Stimulated activated CD8-positive, alpha-beta memory T cell treated with anti-CD3 and anti-CD28 coated beads, Interleukin-4, amount 100 ng/mL, for 1 hour (primary cell): ENCODE data around the gene SRR.
"Not testable (repeated sequence)": the region's sequence is repeated elsewhere in the genome, so short reads cannot be mapped to it uniquely, and the experiment has no call there.

ENCODE experiments used
- DNase-seq, 2 donors: peaks; one replicate each; pipeline ENCODE4 v3.0.0-alpha.2; 2020; ENCODE audit warnings: low read depth in 2 of 2, low spot score in 1 of 2

SRR gene

DNA sequence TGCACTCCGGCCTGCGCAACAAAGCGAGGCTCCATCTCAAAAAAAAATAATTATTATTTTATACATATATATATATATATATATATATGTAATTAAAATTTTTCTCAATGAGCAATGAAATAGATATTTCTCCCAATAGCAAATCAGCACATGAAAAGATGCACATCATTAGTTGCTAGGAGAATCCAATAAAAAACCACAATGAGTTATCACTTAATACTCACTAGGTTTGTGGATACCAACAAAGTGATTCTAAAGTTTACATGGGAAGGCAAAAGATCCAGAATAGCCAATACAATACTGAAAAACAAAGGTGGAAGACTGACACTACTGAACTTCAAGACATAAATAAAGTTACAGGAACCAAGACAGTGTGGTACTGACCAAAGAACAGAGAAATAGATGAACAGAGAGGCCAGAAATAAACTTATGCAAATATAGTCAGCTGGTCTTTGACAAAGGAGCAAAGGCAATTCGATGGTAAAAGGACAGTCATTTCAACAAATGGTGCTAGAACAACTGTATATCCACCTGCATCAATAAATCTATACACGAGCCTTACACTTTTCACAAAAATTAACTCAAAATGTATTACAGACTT lies 13.8 kb upstream of the SRR start:
- DNase-seq = no peak

DNA sequence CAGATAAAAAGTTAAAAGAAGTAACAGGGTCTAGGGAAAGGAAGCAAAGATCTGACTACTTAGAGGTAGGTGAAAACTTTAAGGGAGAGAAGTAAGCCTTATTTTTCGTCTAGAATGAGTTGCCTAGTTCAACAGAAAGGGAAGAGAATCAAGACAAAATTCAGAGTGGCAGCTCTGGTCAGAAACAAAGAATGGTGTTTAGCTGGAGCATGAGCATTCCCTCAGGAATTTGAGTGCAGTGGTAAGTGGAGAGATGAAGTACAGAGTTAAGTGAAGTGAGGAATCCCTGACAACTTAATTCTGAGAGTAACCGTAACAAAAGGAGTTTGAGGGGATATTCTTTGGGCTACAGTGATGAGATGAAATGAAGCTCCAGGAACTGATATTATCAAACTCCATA lies 11.7 kb upstream of the SRR start:
- DNase-seq = no peak

DNA sequence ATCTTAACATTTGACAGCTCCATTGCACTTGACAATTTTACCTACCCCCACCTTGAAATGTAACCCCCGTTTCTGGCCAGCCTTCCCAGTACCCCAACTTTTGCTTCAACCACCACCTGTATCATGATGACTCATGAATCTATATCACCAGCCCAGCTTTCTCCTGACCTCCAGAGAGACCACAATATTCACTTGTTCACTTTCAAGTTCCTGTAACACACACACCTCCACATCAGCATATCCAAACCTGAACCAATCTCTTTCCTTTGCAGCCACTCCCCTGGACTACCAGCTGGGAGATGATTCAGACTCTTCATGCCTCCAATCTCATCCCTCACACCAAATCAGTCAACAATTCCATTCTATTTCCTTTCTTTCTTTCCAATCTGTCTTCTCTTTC lies 8.2 kb upstream of the SRR start:
- no peak for DNase-seq

DNA sequence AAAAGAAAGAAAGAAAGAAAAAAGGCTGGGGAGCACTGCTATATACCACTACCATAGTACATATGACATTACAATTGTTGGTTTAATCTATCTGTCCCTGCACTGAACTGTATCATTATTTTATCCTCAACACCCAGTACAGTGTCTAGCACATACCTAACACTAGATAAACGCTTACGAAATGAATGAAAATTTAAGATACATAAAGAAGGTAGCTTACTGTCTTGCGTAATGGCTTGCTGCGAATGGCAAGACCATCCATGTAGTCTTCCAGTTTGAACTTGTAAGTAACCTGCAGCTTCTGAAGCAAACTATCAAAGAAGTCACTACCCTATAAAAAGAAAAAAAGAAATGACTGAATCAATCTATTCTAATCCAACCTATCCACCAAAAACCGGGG lies 6.7 kb upstream of the SRR start:
- no peak for DNase-seq

DNA sequence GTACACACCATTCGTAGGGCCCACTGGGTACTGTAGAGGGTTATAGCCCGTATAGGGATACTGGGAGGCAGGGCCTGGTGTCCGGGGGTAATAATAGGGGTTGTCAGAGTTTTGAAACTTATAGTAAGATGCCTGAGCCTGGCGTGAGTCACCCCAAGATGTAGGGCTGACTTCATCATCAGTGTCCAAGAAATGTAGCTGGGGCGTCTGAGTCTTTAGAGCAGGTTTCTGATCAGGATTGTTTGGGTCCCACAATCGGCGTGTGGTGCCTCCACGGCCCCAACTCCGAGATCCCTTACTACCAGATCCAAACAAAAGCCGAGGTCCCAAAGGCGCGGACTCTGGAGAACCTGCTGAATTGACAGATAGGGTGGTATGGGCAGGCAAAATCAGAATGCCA lies 4.6 kb upstream of the SRR start:
- no peak for DNase-seq

GRCh38 chr17:2299756-2300155 lies 4.0 kb upstream of the SRR start:
- DNase-seq = no peak

DNA sequence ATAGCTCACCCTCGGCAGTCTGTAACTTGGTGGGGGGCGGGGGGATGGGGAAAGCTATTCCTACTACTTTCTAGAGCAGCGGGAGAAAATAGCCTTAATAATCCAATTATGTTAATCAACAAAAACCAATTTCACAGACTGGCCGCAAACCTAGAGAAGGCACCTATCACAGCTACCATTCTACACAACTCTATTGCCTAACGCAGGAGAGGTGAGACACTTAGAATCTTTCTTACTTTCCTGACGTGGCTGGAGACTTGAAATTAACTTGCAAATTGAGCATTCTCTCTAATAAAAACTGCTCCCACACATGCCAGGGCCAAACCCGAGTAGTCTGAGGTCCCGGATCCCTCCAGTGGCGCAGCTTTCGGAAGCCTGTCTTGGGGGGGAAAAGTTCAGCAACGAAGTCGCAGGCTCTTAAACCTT lies 959 bp upstream of the SRR start:
- DNase-seq = no peak

- no peak for DNase-seq
Observed at GRCh38 chr17:2304931-2305330, 1.2 kb downstream of the SRR start.

DNA sequence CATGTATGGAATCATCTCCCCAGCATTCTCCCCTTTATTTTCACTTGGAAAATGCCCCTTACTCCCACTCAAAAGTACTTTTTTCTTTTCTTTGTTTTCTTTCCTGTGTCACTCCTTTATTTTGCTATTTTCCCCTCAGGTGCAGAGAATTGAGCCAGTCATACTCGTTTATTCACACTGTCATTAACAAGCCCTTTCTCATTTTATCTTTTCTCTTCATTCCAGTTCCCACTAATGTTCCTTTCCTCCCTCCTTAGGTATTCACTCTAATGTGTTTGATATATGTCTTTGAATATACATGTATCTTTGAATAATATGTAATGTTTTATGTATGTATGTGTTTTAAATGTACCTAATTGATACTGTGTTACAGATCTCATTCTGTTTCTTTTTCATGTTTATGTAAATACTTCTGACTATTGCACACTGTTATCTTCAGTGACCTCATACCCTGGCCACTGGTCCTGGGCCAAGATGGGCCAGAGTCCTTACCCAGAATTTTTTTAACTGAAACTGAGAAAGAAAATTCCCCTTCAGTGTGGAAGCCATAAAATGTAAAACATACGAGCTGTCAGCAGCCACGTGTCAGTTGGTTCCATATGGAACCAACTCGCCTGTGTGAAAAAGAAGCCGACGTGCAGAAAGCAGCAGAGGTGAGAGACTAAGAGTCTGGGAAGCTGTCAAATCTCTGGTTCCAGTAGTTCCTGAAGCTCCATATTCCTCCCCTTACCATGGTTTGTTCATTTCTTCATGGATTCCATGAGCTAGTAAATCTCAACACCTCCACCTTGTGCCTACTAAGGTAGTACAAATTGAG lies 5.8 kb downstream of the SRR start:
- no peak for DNase-seq

- DNase-seq = no peak
Observed at GRCh38 chr17:2312736-2313135, 9.0 kb downstream of the SRR start.

GRCh38 chr17:2316916-2317205 lies 13.1 kb downstream of the SRR start:
- not testable (repeated sequence) for DNase-seq

DNA sequence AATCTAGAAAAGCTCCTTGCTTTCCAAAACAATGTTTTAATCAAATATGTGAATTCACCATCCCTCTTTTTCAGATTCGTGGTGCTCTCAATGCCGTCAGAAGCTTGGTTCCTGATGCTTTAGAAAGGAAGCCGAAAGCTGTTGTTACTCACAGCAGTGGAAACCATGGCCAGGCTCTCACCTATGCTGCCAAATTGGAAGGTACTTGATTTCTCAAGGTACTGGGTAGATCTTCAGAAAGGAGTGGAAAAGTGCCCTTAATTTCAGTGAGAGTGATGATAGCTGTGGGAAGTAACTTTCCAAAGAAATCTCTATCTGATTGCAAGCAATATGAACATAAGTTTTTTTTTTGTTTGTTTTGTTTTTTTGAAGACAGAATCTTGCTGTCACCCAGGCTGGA lies 14.0 kb downstream of the SRR start:
- no peak for DNase-seq

- DNase-seq = no peak
Observed at GRCh38 chr17:2319051-2319450, 15.3 kb downstream of the SRR start.

DNA sequence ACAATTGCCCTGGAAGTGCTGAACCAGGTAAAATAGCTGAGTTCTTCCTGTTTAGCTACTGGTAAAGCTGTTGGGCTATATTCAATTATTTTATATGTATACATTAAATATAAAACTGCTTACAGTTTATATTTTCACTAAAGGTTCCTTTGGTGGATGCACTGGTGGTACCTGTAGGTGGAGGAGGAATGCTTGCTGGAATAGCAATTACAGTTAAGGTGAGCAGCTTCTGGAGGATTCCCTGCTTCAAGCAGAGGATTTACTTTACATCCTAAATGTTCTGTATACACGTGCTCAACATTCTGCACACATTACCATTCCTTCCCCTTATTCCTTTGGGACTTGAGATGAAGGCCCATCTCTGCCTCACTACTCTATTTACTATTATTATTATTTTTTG lies 17.6 kb downstream of the SRR start:
- no peak for DNase-seq

GRCh38 chr17:2323629-2324314 lies 20.0 kb downstream of the SRR start:
- no peak for DNase-seq

- no peak for DNase-seq
Observed at GRCh38 chr17:2331303-2331702, 27.6 kb downstream of the SRR start.

- DNase-seq = no peak
Observed at GRCh38 chr17:2335726-2336214, 32.0 kb downstream of the SRR start.

GRCh38 chr17:2336215-2336851 lies 32.6 kb downstream of the SRR start, which contains the start of gene TSR1:
TSS of gene TSR1 (minus strand) at chr17:2336457. CDS start at chr17:2336427, 30 bp downstream.
- DNase-seq = peak; percentile 67 to 73

GRCh38 chr17:2336852-2337543 lies 33.2 kb downstream of the SRR start, which contains the start of gene SGSM2:
TSS of gene SGSM2 (plus strand) at chr17:2337501. CDS start at chr17:2337689, 188 bp downstream.
- DNase-seq = peak; percentile 35 to 40

DNA sequence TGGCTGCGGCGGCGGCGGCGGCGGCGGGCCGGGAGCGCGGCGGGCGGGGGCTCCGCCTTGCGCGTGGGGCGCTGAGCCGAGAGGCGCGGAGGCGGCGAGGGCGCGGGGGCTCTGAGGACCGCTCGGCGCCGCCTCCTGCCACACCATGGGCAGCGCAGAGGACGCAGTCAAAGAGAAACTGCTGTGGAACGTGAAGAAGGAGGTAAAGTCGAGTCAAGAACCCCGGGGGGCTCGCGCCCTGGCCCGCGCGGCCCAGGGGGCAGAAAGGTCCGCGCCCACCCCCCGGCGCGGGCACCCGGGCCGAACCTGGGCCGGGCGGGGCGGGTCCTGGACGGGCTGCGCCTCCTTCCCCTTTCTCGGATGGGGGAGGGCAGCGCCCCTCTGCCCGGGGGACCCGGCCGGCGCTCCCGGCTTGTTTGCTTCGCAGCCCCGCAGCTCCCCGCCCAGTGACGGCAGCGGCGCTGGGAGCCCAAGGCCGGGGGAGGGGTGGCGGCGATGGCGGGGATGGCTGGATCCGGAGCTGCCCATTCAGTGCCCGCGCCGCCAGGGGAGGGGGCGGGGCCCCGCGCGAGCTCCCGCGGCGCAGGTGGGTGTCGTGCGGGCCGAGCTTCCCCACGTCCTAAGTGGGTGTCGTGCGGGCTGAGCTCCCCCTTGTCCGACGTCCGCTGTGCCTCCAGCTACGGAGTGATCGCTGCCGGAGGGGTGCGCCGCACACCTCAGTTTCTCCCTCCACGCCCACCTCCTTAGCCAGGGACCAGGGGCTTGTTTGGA lies 34.0 kb downstream of the SRR start:
- peak in 1 of 2 donors; percentile 15 for DNase-seq
